ENCODE results near the gene TF.

The TF gene

DNA sequence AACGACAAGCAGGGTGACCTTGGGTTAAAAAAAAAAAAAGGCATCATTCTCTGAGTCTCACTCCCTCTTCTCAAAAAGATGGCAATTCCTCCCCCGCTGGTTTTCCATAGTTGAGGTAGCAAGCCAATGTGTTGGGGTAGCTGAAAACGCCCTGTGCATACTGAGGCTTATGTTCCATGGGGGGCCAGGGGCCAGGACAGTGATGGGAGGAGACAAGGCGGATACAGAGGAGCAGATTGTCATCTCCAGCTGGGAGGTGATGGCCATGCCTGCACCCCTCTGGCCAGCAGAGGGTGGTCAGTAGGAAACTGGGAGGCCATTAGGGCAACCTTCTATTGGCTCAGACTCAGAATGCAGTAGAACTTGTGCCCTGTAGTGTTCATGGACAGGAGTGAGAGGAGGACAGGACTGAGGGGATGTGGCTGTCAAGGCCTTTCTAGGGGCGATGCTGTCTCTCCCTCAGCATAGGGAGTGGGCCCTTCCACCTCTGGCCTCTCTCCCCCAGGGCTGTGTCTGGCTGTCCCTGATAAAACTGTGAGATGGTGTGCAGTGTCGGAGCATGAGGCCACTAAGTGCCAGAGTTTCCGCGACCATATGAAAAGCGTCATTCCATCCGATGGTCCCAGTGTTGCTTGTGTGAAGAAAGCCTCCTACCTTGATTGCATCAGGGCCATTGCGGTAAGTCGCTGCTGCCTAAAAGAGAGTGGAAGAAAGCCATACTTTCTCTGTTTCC lies 1.9 kb downstream of the TF start:
- Histone ChIP-seq H3K9me3 (replicated peaks; ENCODE audit: insufficient read depth, low read length) (no peaks in the 10 kb centered on the region), H3K9me2 (replicated peaks; ENCODE audit: insufficient read depth, low read length) (no peaks in the 10 kb centered on the region), H3K4me1 (ENCODE audit: low read length) (no peaks in the 10 kb centered on the region), H3K4me2 (ENCODE audit: low read depth, low read length) (no peak overlapping the region), H3K27ac (ENCODE audit: low read length) (no peak overlapping the region), H2AFZ (ENCODE audit: low read length) (no peak overlapping the region), H3K27me3 (replicated peaks; ENCODE audit: insufficient read depth, low read length) (no peaks in the 10 kb centered on the region), H3K36me3 (replicated peaks; ENCODE audit: insufficient read depth, low read length) (no peaks in the 10 kb centered on the region), H4K20me1 (ENCODE audit: insufficient read depth, low read length) (no peaks in the 10 kb centered on the region), H3K4me3 (ENCODE audit: low read length) (no peak overlapping the region), H3K9ac (ENCODE audit: low read length) (no peak overlapping the region), H3F3A (ENCODE audit: insufficient read depth, low read length) (no peaks in the 10 kb centered on the region), H3K79me2 (ENCODE audit: low read length) (no peaks in the 10 kb centered on the region)
- no peak for TF ChIP-seq CTCF (IDR thresholded peaks at IDR 0.05; ENCODE audit: low read length)
- no peak for TF ChIP-seq EZH2 (optimal IDR thresholded peaks at IDR 0.05; ENCODE audit: low read depth, low read length)
- DNase-seq = no peak

DNA sequence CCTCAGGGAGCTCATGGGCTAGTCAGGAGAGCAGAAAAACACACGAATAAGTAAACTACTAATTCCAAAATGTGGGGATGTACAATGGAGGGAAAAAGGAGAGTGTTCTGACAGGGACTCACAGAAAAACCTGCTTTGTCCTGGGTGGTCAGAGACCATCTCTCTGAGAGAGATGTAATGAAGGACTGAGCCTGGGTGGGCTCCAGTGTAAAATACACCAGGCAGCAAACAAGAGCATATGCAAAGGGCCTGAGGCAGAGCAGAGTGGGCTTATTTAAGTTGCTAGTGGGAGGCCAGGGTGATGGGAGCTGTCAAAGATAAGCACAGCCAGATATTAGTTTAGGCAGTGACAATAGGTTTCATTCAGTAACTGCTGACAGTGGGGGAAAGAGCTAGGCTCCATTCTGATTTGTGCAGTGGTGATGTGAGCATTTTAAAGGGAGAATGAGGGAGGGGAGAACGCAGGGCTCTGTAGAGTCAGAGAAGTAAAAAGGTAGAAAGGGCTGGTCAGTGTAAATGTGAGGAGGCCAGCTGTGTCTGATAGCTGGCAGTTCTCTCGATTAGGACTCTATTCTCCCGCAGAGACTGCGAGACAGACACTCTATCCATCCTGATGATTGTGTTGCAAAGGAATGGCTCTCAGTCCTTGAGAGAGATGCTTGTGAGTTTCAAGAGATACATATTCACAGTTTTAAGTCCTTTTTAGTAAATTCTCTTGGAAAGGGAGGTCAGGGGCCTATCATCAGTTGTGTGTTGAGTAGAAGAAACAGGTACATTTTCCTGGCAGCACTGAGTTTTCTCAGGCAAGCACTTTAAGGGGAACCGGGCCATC lies 3.5 kb downstream of the TF start:
- Histone ChIP-seq H3K4me1 (ENCODE audit: low read length) (no peaks in the 10 kb centered on the region), H2AFZ (ENCODE audit: low read length) (no peak overlapping the region), H3K9me2 (replicated peaks; ENCODE audit: insufficient read depth, low read length) (no peaks in the 10 kb centered on the region), H3K9ac (ENCODE audit: low read length) (no peak overlapping the region), H3K27ac (ENCODE audit: low read length) (no peak overlapping the region), H3K27me3 (replicated peaks; ENCODE audit: insufficient read depth, low read length) (no peaks in the 10 kb centered on the region), H3F3A (ENCODE audit: insufficient read depth, low read length) (no peaks in the 10 kb centered on the region), H3K4me3 (ENCODE audit: low read length) (no peak overlapping the region), H3K36me3 (replicated peaks; ENCODE audit: insufficient read depth, low read length) (no peaks in the 10 kb centered on the region), H4K20me1 (ENCODE audit: insufficient read depth, low read length) (no peaks in the 10 kb centered on the region), H3K79me2 (ENCODE audit: low read length) (no peaks in the 10 kb centered on the region), H3K4me2 (ENCODE audit: low read depth, low read length) (no peak overlapping the region), H3K9me3 (replicated peaks; ENCODE audit: insufficient read depth, low read length) (no peaks in the 10 kb centered on the region)
- no peak for DNase-seq
- TF ChIP-seq CTCF (IDR thresholded peaks at IDR 0.05; ENCODE audit: low read length) (no peak), EZH2 (optimal IDR thresholded peaks at IDR 0.05; ENCODE audit: low read depth, low read length) (no peak), EZH2phosphoT487 (IDR thresholded peaks at IDR 0.05; ENCODE audit: low read length) (no peak)

GRCh38 chr3:133750259-133750656 lies 4.1 kb downstream of the TF start:
- H2AFZ ChIP-seq (ENCODE audit: low read length) = no peak overlapping the region
- no peaks in the 10 kb centered on the region for H3K36me3 ChIP-seq (replicated peaks; ENCODE audit: insufficient read depth, low read length)
- TF ChIP-seq EZH2phosphoT487 (IDR thresholded peaks at IDR 0.05; ENCODE audit: low read length) (no peak), CTCF (IDR thresholded peaks at IDR 0.05; ENCODE audit: low read length) (no peak), EZH2 (optimal IDR thresholded peaks at IDR 0.05; ENCODE audit: low read depth, low read length) (no peak)
- H3K27me3 ChIP-seq (replicated peaks; ENCODE audit: insufficient read depth, low read length) = no peaks in the 10 kb centered on the region
- DNase-seq = no peak
- no peaks in the 10 kb centered on the region for H3K9me2 ChIP-seq (replicated peaks; ENCODE audit: insufficient read depth, low read length)
- no peak overlapping the region for H3K4me2 ChIP-seq (ENCODE audit: low read depth, low read length)
- no peak overlapping the region for H3K9ac ChIP-seq (ENCODE audit: low read length)
- H3K79me2 ChIP-seq (ENCODE audit: low read length) = no peaks in the 10 kb centered on the region
- no peak overlapping the region for H3K27ac ChIP-seq (ENCODE audit: low read length)
- no peak overlapping the region for H3K4me3 ChIP-seq (ENCODE audit: low read length)
- H3K9me3 ChIP-seq (replicated peaks; ENCODE audit: insufficient read depth, low read length) = no peaks in the 10 kb centered on the region
- H4K20me1 ChIP-seq (ENCODE audit: insufficient read depth, low read length) = no peaks in the 10 kb centered on the region
- no peaks in the 10 kb centered on the region for H3K4me1 ChIP-seq (ENCODE audit: low read length)
- H3F3A ChIP-seq (ENCODE audit: insufficient read depth, low read length) = no peaks in the 10 kb centered on the region
